ENCODE data around the gene KCNQ5. TPM values are rescaled to one million over a fixed set of nuclear protein-coding genes. Genes with fewer than 3 reads are reported as not detected.

KCNQ5 gene
- total RNA-seq, 4 donors from 2014 or later = 0.96 to 3.4 (median 1.5) TPM

DNA sequence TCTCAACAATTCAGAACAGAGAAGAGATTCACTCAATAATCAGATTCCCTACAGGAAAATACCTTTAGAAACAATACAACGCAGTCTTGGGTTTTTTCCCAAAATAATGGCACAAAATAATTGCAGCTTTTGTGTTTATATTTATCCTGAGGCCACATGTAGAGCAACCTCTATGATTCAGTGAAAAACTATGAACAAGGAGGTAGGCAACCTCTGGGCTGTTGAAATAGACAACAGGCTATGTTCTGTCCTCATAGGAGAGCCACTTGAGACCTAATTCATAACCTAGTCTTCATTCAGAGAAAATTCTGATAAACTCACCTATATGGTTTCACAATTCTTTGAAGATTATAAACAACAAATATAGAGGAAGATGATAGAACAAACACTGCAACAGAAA, 485.2 kb downstream of the KCNQ5 start:
- Histone ChIP-seq H3K4me3 (no peak overlapping the region), H3K4me1 (peaks cover 0 to 3% (median 0%) of the 10 kb centered on the region in 3 donors), H3K9me3 (no peaks in the 10 kb centered on the region), H3K27ac (no peak overlapping the region), H3K27me3 (no peaks in the 10 kb centered on the region), H3K36me3 (no peaks in the 10 kb centered on the region)
- TF ChIP-seq POLR2AphosphoS5 (IDR thresholded peaks at IDR 0.05) = no peak
- TF ChIP-seq CTCF (IDR thresholded peaks at IDR 0.05) = no peak
- no peak for TF ChIP-seq POLR2A (IDR thresholded peaks at IDR 0.05)
- TF ChIP-seq EP300 (IDR thresholded peaks at IDR 0.05) = no peak
- 100% methylated on average over 1 of the region's 1 CpG for WGBS, 2 donors (ENCODE audit: low coverage in 1 of 2)
- no peak for ATAC-seq

DNA sequence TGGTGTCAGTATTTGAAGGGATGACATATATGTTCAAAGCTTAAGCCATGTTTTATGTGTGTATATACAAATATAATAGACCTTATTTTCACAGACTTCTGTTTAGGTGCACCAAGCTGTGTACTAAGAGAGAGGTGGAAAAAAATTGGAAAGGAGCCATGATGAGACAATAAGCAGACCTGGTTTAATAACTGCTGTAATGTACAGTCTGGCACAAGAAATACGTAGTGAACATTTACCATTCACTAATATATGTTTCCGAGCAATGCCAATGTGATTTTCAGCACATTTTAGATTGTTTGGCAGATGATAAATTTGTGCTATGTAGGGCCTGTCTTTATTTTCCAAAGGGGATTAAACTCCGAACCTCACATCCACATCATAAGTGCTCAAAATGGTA, 487.1 kb downstream of the KCNQ5 start:
- Histone ChIP-seq H3K27me3 (no peaks in the 10 kb centered on the region), H3K9me3 (no peaks in the 10 kb centered on the region), H3K4me1 (peaks cover 0 to 3% (median 0%) of the 10 kb centered on the region in 3 donors), H3K27ac (no peak overlapping the region), H3K36me3 (no peaks in the 10 kb centered on the region), H3K4me3 (no peak overlapping the region)
- TF ChIP-seq EP300 (IDR thresholded peaks at IDR 0.05) (no peak), CTCF (IDR thresholded peaks at IDR 0.05) (no peak), POLR2A (IDR thresholded peaks at IDR 0.05) (no peak), POLR2AphosphoS5 (IDR thresholded peaks at IDR 0.05) (no peak)
- WGBS, 2 donors (ENCODE audit: low coverage in 1 of 2) = 74 to 80% methylated on average over 3 of the region's 3 CpGs
- ATAC-seq = no peak

DNA sequence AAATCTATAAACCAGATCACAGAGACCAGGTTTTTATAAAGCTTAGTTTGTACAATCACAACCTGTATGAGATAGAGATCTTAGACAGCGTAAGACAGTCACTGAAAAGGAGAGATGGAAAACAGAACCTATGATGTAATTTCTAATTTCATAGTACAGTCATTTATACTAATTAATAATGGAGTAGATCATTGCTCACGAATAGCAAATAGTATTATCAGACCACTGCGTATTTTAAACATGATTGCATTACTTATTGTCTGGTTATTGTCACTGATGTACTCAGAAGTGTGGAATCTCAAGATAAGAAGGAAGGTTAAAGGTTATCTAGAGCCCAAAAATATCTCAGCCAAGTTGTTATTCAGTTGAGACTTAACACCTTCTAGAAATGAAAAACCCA, 487.8 kb downstream of the KCNQ5 start:
- no peak for ATAC-seq
- Histone ChIP-seq H3K27ac (no peak overlapping the region), H3K4me3 (no peak overlapping the region), H3K9me3 (no peaks in the 10 kb centered on the region), H3K27me3 (no peaks in the 10 kb centered on the region), H3K4me1 (no peaks in the 10 kb centered on the region), H3K36me3 (no peaks in the 10 kb centered on the region)
- TF ChIP-seq CTCF (IDR thresholded peaks at IDR 0.05) (no peak), POLR2A (IDR thresholded peaks at IDR 0.05) (no peak), EP300 (IDR thresholded peaks at IDR 0.05) (no peak), POLR2AphosphoS5 (IDR thresholded peaks at IDR 0.05) (no peak)
- WGBS, 2 donors (ENCODE audit: low coverage in 1 of 2) = 0 to 20% methylated on average over 2 to 3 of the region's 3 CpGs

DNA sequence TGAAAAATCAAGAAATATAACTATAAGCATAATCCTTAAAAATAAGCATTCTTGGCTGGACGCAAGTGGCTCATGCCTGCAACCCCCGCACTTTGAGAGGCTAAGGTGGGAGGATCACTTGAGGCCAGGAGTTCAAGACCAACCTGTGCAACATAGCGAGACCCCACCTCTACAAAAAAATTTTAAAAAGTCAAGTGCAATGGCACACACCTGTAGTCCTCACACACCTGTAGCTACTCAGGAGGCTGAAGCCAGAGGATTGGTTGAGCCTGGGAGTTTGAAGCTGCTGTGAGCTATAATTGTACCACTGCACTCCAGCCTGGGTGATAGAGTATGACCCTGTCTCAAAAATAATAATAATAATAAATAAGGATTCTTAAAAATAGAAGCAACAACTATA, 494.5 kb downstream of the KCNQ5 start:
- no peaks in the 10 kb centered on the region for H3K27me3 ChIP-seq
- 92 to 95% methylated on average over 3 of the region's 3 CpGs for WGBS, 2 donors (ENCODE audit: low coverage in 1 of 2)
- no peaks in the 10 kb centered on the region for H3K9me3 ChIP-seq
- H3K36me3 ChIP-seq = no peaks in the 10 kb centered on the region
- H3K4me1 ChIP-seq = no peaks in the 10 kb centered on the region
- TF ChIP-seq POLR2A (IDR thresholded peaks at IDR 0.05) (no peak), CTCF (IDR thresholded peaks at IDR 0.05) (no peak), EP300 (IDR thresholded peaks at IDR 0.05) (no peak), POLR2AphosphoS5 (IDR thresholded peaks at IDR 0.05) (no peak)
- ATAC-seq = no peak
- no peak overlapping the region for H3K27ac ChIP-seq
- H3K4me3 ChIP-seq = no peak overlapping the region

- Histone ChIP-seq H3K27me3 (no peaks in the 10 kb centered on the region), H3K36me3 (no peaks in the 10 kb centered on the region), H3K9me3 (no peaks in the 10 kb centered on the region), H3K4me1 (no peaks in the 10 kb centered on the region), H3K4me3 (no peak overlapping the region), H3K27ac (no peak overlapping the region)
- TF ChIP-seq CTCF (IDR thresholded peaks at IDR 0.05) (no peak), EP300 (IDR thresholded peaks at IDR 0.05) (no peak), POLR2A (IDR thresholded peaks at IDR 0.05) (no peak), POLR2AphosphoS5 (IDR thresholded peaks at IDR 0.05) (no peak)
- no peak for ATAC-seq
- WGBS, 2 donors (ENCODE audit: low coverage in 1 of 2) = 65 to 79% methylated on average over 2 to 4 of the region's 4 CpGs
These were observed 499.6 kb downstream of the KCNQ5 start for GRCh38 chr6:73121421-73121993.
